ENCODE results near the gene CXCL13.
A peak's percentile ranks its signal among the peaks of the same experiment; 100 is the strongest.
"Not testable (repeated sequence)": the region's sequence is repeated elsewhere in the genome, so short reads cannot be mapped to it uniquely, and the experiment has no call there.

CXCL13 gene

DNA sequence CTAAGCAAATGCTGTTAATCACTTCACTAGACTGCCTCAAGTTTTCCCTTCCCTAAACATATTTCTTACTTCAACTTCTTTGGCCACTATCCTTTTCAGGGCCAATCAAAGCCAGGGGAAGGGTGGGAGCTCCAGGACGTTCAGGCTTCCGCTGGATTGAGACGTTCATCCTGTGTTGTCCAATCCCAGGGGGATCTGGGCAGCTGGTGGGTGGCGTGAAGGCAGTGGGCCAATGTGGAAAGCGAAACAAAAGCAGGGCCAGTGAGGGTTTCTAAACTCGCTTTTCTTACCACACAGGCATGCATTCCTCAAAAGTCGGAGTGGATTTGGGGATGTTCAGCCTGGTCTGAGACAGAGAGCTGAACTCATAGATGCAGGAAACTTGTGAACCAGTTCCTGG is 7.6 kb downstream of the CXCL13 start:
- no peak for DNase-seq

DNA sequence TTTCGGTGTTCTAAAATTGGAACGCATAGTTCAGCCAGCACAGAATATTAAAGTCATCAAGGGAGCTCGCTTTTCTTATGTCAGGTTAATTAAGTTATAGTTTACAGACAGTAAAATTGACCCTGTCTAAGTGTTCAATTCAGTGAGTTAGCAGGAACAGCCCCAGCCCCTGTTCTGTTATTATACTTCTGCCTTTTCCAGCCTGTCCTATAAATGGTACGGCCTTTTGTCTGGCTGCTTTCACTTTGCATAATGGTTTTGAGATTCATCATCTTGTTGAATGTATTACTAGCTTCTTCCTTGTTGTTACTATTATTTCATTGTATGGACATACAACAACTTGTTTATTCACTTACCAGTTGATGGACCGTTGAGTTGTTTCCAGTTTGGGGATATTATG is 9.5 kb downstream of the CXCL13 start:
- peak; percentile 30 for DNase-seq

DNA sequence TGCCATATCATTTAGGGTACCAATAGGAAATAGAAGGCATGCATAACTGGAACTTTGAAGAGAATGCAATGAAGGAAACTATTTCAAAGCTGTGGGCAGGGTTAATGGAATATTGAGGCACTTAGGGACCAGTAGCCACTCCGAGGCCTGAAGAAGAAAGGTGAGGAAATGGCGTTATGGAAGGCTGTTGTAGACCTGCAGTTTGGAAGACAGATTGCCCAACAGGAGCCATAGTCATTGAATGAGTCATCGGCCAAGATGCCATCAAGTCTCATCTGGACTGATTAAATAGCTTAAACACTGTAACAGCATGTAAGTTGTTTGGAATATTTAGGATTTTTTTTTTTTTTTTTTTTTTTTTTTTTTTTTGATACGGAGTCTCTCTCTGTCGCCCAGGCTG is 11.6 kb downstream of the CXCL13 start:
- DNase-seq: no peak

DNA sequence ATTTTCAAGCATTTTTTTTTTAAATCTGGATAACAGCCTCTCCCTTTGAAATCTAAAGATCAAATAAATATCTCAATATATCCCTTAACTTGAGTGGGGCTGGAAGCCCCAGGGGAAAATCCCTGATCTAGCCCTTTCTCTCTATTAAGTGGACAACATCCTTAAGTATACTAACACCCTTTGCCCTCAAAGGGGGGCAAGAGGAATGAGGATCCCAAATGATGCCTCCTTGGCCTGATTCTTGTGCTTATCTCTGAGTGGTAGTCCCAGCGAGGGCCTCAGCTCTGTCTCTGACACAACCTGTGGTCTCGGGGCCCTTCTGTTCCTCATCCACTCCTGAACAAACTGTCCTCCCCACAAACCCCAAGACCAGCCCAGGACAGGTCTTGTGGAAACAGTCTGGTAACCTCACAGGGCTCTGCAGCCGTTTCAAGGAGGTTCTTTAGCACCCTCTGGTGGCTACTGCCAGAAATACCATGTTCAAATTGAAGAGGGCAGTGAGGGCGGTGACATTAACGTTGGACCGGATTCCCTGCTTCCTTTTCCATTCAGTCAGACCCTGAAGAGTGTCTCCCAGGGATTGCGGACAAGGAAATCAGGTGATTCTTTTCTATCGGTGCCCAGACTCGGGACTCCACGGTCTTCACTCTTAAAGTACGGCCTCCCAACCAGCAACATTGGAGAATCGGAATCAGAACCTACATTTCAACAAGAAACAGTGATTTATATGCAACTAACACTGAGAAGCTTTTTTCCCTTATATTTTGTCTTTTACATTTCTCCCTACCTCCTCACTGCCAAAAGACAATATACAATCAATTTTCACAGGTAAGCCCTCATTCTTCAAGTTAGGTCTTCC is 13.0 kb downstream of the CXCL13 start:
- DNase-seq: peak; percentile 83

DNA sequence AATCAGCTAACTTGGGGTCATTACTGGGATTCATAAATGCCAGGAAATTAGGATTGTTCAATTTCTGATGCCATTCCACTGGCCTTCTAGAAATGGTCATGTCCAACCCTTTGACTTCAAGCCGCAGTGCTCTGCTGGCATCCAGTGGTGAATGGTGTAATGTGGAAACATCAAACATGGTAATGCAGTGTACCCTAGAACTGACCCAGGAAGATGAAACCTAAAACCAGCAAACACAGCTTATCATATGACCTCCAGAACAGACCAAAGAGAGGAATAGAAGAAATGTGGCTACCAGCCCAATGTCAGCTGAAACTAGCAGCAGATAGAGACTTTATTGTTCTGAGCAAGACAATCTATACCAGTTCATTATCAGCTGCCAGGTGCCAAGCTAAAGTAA is 13.8 kb downstream of the CXCL13 start:
- DNase-seq: no peak

DNA sequence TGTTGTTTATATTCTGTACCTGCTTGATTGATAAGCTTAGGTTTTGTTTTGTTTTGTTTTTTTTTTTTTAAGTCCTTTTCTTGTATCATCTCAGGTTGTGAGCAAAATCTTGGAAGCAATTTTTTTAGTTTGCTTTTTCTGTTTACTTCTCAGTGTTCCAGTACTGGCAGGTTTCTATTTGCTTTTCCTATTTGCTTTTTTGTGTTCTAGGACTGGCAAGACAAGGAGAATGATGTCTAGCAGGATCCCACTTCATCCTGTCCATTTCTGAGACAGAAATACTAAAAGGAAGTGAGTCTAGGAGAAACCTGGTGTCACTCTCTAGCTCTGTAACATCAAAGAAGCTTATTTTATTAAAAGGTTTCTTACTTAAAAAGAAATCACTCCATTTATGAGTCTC is 15.6 kb downstream of the CXCL13 start:
- DNase-seq: no peak

DNA sequence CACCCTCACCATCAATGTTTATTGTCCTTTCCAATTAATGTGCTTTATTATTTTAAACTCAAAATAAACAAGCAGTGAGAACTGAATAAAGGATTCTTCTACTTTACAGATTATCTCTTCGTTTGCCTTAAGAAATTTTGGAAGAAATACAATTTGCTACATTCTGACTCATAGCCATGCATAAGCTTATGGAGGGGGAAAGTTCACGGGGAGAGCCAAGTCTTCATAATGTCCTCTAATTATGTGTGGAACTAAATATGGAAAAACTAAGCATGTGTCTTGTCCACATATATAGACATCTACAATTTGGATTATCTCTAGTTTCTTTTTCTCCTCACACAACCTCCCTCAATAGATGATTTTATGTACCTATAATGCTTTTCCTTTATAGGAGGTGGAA is 17.5 kb downstream of the CXCL13 start:
- DNase-seq: no peak

DNA sequence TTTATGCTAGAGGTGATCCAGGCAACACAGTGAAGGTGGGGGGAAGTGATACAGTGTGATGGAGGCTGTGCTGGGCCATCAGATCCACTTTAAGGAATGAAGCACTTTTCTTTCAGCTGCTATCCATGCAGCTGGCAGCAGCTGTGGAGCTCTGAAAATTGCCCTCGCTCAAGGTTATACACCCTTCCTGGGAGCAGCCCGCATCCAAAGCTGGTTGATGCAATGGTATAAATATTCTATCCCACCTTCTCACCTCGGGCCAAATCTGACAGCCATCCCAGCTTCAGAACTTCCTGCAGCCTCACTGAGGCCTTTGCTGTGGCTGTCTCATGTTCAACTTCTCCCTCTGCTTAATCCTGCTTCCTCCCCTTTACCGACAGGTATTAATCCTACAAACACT is 18.6 kb downstream of the CXCL13 start:
- no peak for DNase-seq

DNA sequence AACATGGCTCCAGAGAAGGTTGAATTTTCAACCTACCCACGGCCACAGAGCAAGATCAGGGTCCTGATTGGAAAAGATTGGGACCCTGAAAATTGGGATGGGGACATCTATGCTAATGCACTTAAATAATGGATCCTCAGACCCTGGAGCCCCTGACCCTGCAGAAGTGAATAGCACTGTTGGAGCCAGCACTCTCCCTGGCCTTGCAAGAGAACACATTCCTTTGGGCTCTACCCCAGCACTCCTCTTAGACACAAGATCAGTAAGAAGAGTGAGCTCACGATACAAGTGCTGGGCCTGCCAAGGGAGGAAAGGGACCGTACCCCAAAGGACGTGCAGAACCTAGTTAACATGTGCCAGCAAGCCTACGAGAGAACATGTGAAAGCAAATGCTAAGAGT is 19.9 kb downstream of the CXCL13 start:
- DNase-seq: no peak

DNA sequence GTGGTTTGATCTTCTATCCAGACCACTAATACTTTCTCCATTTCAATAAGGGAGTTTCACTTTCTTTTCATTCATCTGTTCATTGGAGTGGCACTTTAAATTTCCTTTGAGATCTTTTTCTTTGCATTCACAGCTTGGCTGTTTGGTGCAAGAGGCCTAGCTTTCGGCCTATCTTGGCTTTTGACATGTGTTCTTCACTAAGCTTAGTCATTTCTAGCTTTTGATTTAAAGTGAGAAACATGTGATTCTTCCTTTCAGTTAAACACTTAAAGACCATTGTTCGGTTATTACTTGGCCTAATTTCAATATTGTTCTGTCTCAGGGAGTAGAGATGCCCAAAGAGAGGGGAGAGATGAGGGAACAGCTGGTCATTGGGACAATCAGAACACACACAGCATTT is 24.3 kb downstream of the CXCL13 start:
- DNase-seq: peak; percentile 89

DNA sequence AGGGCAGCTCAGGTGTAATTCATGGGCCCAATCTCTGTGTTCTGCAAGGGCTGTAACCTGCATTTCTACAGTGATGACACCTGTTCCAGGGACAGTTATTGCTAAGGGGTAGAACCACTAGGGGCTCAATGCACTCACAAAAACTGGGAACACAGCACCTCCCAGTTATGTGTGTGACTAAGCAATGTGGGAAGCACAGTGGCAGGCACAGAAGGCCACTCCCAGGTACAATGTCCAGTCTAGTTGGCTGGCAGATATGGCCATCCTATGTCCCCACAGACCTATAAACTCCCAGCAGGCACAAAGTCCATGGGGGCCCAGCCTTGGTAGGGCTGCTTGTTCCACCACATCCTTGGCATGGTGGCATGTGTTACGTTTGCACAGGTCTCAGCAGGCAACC is 25.7 kb downstream of the CXCL13 start:
- no peak for DNase-seq

DNA sequence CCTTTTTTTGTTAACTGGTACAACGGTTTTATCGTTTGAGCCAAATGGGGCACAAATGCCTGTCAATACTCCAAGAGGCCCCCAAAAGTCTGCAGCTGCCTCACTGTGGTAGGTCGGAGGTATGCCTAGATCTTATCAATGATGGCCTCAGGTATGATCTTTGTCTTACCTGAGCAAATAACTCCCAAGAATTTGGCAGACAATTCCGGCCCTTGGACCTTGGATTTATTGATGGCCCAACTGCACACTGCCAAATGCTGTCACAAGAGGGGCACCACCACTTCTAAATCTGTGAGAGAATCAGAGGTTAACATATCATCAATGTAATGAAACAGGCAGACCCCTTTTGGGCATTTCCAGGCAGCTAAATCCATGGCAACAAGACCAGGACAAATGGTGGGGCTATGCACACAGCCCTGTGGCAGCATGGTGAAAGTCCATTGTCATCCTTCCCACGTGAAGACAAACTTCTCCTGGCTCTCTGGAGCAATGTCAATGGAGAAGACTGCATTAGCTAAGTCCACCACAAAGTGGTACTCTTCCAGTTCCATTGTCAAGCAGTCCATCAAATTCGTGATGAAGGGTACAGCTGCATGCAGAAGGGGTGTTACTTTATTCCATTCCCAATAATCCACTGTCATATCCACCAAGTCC is 28.6 kb downstream of the CXCL13 start:
- no peak for DNase-seq

DNA sequence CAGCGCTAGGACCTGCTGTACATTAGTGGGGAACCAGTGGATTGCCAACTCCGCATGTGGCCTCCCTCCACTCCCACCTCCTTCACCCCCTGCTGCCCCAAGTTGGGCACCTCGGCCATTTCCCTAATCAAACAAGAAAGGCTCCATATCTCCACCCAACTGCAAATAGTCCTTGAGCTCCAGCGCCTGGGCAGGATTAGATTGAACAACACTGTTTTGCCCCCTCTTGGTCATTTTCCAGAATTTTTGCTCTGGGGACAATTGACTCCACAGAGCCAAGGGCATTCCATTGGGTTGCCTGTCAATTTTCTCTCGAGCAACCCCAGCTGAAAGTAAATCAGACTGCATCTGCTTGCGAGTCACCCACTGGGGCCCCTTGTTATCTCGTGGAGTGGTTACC is 29.6 kb downstream of the CXCL13 start:
- DNase-seq: no peak

DNA sequence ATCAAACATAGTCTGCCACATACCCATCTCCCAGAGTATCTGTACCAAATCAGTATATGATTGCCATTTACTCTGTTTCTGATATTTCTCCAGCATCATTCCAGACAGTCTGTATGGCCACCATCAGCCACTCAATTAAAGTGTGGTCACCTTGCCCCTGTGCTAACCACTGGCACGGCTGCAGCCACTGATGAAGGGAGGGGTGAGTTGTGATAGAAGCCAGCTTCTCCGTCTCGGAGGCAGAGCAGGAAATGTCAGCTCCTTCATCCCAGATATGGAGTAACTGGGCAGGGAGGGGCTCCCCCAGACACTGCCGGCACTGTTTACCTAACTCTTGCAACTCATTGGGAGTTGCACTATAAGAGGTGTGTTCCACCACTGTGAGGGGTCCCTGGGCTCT is 30.3 kb downstream of the CXCL13 start:
- DNase-seq: no peak

DNA sequence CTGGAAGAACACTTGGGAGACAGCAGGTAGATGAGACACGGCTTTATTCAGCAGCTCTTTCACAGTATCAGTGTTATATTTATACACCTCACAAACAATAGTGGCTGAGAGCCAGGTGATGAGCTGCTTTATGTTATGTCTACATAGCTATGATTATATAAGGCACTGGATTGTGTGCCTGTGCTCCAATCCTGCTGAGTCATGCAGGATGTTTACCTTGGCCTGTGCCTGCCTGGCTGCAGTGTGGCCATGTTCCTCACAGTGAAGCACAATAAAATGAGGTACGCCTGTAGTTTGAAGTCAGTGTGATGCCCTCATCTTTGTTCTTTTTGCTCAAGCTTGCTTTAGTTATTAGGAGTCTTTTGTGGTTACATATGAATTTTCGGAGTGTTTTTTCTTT is 31.3 kb downstream of the CXCL13 start:
- no peak for DNase-seq

DNA sequence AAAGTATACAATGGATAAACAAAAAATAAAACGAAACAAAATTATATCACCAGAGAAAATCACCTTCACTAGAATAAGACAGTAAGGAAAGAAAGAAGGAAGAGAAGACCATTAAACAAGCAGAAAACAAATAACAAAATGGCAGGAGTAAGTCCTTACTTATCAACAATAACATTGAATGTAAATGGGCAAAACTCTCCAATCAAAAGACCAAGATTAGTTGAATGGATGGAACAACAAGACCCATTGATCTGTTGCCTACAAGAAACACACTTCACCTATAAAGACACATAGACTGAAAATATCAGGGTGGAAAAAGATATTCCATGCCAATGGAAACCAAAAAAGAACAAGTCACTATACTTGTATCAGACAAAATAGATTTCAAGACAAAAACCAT is 38.4 kb downstream of the CXCL13 start:
- DNase-seq: not testable (repeated sequence)

DNA sequence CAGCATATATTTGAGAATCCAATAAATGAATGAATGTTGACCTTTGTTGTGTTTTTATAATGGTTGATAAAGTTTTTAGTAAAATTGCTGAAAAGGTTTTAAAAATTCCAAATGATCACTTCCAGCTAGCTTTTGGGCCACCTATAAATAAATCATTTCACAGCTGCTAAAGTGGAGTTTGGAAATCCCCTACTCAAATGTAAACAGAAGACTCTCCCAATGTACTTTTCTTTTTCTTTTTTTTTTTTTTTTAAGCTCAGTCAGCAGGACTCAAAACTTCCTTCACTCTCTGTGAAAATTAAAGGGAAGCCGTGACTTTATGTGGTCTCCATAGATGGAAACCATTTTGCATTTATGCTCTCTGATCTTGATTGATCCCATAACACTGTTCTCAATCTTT is 45.2 kb downstream of the CXCL13 start:
- no peak for DNase-seq

DNA sequence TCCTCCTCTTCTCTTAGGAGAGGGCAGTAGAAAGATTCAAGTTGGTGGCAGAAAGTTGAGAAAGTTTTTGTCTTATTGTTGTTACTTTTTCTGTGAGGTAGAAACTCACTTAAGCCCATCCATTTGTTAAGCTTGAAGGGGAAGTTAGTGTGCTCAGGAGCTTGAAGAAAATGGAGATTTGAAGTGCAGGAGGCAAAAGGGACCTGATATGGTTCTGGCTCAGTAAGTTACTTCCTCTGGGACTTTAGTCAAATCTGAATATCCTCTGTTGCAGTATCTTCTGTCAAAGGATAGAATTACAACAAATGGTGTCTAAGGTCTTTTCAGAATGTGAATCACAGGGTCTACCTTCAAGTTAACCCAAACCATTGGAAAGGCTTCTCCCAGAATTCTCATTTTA is 46.2 kb downstream of the CXCL13 start:
- no peak for DNase-seq

DNA sequence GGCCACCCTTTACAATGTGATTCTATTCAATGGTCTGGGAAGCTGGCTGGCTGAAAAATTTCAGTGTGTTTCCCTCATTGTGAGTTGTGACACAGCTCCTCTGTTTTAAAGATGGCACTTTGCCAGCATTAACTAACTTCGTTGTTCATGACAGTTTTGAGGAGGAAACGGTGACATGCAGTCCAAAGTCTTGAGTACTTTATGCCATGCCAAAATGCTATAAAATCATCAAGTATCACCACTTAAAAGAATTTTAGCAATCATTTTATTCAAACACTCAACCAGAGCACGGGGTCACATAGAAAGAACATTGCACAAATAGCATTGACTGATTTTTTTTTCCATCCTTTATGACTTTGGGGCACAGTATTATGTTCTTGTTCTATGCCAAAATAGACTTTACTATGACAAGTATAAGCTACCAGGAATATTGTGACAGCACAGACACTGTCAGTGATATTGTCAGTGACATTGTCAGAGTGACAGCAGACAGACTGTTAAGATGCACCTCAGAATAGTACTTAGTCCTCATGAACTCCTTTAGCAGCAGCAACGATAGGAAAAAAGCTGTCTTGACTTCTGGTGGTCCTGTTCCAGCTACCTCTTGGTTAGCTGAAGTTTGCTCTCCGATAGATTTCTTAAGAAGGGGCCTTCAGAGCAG is 46.7 kb downstream of the CXCL13 start:
- no peak for DNase-seq

DNA sequence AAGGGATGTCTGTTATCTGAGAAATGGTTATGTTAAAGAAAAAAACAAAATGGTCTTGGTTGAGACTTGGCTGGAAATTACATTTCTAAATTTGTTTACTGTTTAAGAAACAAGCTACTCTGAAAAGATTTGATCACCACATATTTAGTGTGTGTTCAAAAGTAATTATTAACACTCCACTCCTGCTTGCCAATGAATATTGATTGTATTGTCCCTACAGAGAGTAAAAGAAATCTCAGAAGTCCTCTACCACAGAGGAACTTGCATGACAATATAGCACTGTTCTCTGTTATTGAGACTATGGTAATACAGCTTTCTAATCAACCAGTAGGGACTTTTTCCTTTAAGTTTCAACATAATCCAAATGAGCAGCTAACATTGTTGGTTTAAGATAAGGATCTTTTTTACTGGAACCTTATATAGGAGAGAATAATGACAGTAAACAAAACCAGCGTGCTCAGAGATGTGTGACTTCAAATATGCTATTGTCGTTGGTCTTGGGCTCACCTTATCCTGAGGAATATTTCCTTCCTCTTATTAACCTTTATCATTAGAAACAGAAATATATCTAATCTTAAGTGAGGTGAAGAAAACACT is 47.6 kb downstream of the CXCL13 start:
- no peak for DNase-seq

DNA sequence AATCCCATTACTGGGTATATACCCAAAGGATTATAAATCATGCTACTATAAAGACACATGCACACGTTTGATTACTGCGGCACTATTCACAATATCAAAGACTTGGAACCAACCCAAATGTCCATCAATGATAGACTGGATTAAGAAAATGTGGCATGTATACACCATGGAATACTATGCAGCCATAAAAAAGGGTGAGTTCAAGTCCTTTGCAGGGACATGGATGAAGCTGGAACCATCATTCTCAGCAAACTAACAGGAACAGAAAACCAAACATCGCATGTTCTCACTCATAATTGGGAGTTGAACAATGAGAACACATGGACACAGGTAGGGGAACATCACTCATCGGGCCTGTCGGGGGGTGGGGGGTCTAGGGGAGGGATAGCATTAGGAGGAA is 54.7 kb downstream of the CXCL13 start:
- not testable (repeated sequence) for DNase-seq
